ENCODE data around the gene SEZ6L.

Gene SEZ6L

DNA sequence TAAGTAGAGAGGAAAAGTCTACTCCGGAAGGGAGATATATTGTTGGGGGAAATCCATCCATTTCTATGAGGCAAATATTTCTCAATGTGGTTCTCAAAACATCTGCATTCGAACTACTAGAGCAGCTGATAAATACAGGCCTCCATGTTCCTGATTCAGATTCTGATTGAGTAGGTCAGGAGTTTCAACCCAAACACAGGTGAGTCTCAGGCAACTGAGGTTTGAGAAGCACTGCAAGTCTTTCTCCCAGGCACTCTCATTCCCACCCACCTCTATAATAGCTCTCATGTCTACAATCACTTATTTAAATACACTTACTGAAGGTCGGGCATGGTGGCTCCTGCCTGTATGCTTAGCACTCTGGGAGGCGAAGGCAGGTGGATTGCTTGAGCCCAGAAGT lies 245.1 kb downstream of the SEZ6L start:
- POLR2A ChIA-PET (ENCODE audit: low non-redundant PET), result no interaction called here
- no peak for DNase-seq (ENCODE audit: low spot score)
- CTCF ChIA-PET, result interaction anchor here (0.6 kb wide), 1 partner anchor 15 kb away, joined by 4 read pairs; no protein-coding TSS in a partner anchor
- H3K27ac ChIP-seq, result no peak overlapping the region
- TF ChIP-seq, protein P1, sequence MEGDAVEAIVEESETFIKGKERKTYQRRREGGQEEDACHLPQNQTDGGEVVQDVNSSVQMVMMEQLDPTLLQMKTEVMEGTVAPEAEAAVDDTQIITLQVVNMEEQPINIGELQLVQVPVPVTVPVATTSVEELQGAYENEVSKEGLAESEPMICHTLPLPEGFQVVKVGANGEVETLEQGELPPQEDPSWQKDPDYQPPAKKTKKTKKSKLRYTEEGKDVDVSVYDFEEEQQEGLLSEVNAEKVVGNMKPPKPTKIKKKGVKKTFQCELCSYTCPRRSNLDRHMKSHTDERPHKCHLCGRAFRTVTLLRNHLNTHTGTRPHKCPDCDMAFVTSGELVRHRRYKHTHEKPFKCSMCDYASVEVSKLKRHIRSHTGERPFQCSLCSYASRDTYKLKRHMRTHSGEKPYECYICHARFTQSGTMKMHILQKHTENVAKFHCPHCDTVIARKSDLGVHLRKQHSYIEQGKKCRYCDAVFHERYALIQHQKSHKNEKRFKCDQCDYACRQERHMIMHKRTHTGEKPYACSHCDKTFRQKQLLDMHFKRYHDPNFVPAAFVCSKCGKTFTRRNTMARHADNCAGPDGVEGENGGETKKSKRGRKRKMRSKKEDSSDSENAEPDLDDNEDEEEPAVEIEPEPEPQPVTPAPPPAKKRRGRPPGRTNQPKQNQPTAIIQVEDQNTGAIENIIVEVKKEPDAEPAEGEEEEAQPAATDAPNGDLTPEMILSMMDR (conservative IDR thresholded peaks at IDR 0.05; ENCODE audit: low read depth), result no peak

DNA sequence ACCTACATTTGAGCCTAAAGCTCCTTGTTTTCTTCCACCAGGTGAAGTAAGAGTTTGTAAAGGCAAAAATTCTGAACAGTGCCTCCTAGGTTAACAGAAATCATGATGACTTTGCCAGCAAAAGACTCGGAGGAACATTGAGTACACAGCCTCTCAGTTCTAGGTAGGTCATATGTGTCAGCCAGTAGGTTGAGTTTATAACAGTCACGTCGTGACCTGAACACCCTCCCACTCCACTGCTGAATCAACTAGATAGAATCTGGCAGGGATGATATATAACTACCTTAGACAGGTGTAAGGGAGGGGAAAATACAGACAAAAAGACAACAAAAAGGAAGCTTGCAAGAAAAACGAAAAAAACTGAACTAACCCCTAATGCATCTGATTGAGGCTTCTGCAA lies 247.0 kb downstream of the SEZ6L start:
- ChIA-PET CTCF (no interaction called here), POLR2A (ENCODE audit: low non-redundant PET) (no interaction called here)

DNA sequence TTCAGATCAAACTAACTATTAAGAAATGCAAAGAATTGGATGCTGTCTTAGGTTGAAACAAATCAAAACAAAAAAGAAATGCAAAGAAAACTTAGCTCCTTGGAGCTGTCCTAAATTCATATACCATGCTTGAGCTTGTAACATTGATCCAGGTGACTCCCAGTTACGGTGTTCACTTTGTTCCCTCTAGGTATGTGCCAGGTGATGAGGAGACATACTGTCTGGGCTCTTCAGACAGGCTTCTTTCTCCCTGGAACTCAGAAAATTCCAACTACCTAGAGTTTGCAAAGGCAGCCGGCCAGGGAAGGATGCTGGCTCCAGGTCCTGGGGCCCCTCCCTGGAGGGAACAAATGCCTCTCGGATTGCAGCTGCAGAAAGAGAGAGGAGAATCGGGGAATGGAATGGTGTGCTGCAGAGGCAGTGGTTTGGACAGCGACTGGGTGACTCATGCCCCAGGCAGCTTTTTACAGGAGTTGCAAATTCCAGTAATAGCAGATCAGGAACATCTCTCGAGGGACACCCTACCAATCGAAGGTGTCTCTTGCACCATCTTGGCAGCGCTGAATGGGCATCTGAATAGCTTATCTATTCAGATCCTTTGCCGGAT lies 247.5 kb downstream of the SEZ6L start:
- TF ChIP-seq, protein P1 (conservative IDR thresholded peaks at IDR 0.05; ENCODE audit: low read depth), result no peak
- POLR2A ChIA-PET (ENCODE audit: low non-redundant PET), result no interaction called here
- CTCF ChIA-PET, result no interaction called here
- peak; percentile 79 for DNase-seq (ENCODE audit: low spot score)
- peak overlapping the region; percentile 79 for H3K27ac ChIP-seq

More for the DNA sequence above, 247.0 kb downstream of the SEZ6L start:
- no peak for DNase-seq (ENCODE audit: low spot score)
- TF ChIP-seq, protein P1 (conservative IDR thresholded peaks at IDR 0.05; ENCODE audit: low read depth), result no peak
- H3K27ac ChIP-seq, result peak overlapping the region; percentile 79; the same call in 1 of the 2 replicates

DNA sequence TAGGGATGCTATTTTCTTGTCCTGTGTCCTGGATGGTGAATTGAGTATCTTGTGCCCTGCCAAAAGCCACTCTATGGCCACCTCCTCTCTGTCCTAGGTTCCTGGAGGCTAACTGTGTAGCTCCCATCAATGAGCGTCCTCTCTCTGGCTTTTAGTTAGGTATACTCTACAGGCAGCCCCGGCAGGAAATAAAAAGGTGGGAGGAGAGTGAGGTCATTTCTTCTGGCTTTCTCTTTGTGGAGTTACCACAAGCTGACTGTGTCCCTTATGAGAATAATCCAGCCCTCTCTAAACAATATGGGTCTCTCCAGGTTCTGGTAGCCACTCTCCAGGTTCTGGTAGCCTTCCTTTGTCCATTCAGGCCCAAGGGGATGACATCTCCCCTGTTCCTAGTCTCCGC lies 248.1 kb downstream of the SEZ6L start:
- peak overlapping the region; percentile 79 for H3K27ac ChIP-seq
- TF ChIP-seq, protein P1 (conservative IDR thresholded peaks at IDR 0.05; ENCODE audit: low read depth), result no peak
- DNase-seq (ENCODE audit: low spot score), result no peak
- POLR2A ChIA-PET (ENCODE audit: low non-redundant PET), result no interaction called here
- CTCF ChIA-PET, result no interaction called here

DNA sequence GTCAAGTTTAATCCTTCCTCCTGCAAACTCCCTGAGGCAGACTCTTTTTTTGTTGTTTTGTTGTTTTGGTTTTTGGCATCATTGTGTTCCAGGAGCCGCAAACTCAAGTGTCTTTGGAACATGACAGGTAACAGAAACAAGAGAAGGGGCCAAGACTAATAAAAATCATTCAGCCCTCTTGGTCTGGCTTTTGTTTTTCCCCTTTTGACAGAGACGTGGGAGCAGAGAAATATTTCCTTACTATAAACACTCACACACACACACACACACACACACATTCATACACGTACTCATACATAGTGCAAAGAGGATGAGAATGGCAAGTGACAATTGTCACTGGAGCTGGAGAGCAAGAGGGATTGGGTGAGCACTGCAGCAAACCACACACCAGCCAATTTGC lies 249.4 kb downstream of the SEZ6L start:
- no peak for DNase-seq (ENCODE audit: low spot score)
- TF ChIP-seq, protein P1 (conservative IDR thresholded peaks at IDR 0.05; ENCODE audit: low read depth), result no peak
- H3K27ac ChIP-seq, result no peak overlapping the region
- ChIA-PET POLR2A (ENCODE audit: low non-redundant PET) (no interaction called here), CTCF (no interaction called here)

DNA sequence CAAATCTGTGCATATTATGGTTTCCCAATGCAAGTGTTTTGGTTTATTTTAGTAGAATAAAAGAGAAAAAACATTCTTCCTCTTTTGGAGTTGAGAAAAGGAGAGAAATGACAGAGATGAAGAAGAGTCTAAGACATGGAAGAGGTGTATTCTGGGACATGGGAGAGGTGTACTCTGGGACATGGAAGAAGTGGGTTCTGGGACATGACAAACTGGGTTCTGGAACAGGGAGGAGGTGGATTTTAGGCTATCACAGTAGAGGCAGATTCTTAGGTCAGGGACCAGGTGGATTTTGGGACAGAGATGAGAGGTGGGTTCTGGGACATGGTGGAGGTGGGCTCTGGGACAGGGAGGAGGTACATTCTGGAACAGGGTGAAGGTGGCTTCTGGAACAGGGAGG lies 257.7 kb downstream of the SEZ6L start:
- H3K27ac ChIP-seq, result no peak overlapping the region
- POLR2A ChIA-PET (ENCODE audit: low non-redundant PET), result no interaction called here
- TF ChIP-seq, protein P1 (conservative IDR thresholded peaks at IDR 0.05; ENCODE audit: low read depth), result no peak
- DNase-seq (ENCODE audit: low spot score), result no peak
- CTCF ChIA-PET, result no interaction called here

All from RWPE1 (cell line).